HFFc6 (cell line): ENCODE data around the gene SLC16A12. TPM values are rescaled to one million over a fixed set of nuclear protein-coding genes. Genes with fewer than 3 reads are reported as not detected.
A peak's percentile ranks its signal among the peaks of the same experiment; 100 is the strongest.

Source experiments
- DNase-seq: peaks from one replicate; pipeline ENCODE4 v3.0.0-alpha.2; 2018
- H3K27ac Mint-ChIP-seq: 2 replicates; pipeline ENCODE4 v1.8.0; 2020; ENCODE audit warnings: mild to moderate bottlenecking, mixed read lengths
- H3K27me3 Mint-ChIP-seq: 2 replicates; pipeline ENCODE4 v1.8.0; 2021; ENCODE audit warnings: mild to moderate bottlenecking, moderate library complexity, mixed read lengths; ENCODE audit not compliant: insufficient read depth
- H3K36me3 Mint-ChIP-seq: 2 replicates; pipeline ENCODE4 v1.8.0; 2021; ENCODE audit warnings: low read depth, mixed read lengths
- H3K4me1 Mint-ChIP-seq: 2 replicates; pipeline ENCODE4 v1.8.0; 2020; ENCODE audit warnings: low read depth, mixed read lengths
- H3K4me3 Mint-ChIP-seq: 2 replicates; pipeline ENCODE4 v1.8.0; 2020; ENCODE audit warnings: mild to moderate bottlenecking, moderate library complexity, mixed read lengths
- H3K9me3 Mint-ChIP-seq: 2 replicates; pipeline ENCODE4 v1.8.0; 2020; ENCODE audit warnings: mild to moderate bottlenecking, mixed read lengths
- total RNA-seq, 6 experiments: library from RNA; stranded (reverse); fragmentation: NEBNext Ultra II Directional; extraction: Animal tissue kit (Norgen Biotek cat#: 25700); gene quantifications; 2 replicates in 1 of 6; 3 replicates in 5 of 6; pipeline ENCODE4 v1.2.3, GENCODE V29; 2021
- TF ChIP-seq, protein P1 (sequence below): fragments of 200-600 bp; sonication (generic); IDR thresholded peaks from 2 replicates; pipeline ENCODE4 v1.5.0; 2021; ENCODE audit warnings: antibody characterized with exemption, mild to moderate bottlenecking

SLC16A12 gene
- total RNA-seq, 6 experiments from 2014 or later: not detected

- peak overlapping the region; percentile 39; the same call in 1 of the 2 replicates for H3K4me3 Mint-ChIP-seq
Observed at GRCh38 chr10:89481662-89482061, 53.7 kb downstream of the SLC16A12 start.

DNA sequence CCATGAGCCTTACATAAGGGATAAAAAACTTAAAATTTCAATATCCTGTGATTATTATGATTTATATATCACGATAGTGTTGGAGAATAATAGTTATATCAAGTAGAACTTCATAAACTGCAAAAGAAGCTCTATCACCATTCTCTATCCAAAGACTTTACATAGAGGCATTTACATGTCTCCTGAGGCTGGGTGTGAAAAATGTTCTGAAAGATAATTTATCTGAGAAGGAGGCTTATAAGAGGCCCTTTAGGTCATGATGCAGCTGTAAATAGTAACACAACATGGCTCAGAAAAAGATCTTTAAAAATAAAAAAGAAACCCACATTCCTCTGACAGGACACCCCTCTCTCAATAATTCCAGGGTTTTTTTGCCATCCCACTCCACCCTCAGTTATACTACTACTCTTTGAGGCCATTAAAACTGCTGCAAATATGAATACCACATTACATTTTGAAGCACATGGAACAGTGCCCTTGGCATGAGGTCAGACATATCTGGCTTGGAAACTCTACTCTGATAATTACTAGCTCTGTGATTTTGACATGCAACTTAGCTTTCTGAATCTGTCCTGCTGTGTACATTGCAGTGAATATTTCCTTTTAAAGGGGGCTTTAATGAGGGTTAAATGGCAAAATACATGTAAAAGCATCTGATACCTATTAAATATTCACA lies 55.5 kb downstream of the SLC16A12 start:
- Mint-ChIP-seq H3K36me3 (no peaks in the 10 kb centered on the region), H3K4me3 (no peak overlapping the region), H3K27ac (no peak overlapping the region), H3K4me1 (peaks cover 57% of the 10 kb centered on the region), H3K9me3 (no peaks in the 10 kb centered on the region), H3K27me3 (no peaks in the 10 kb centered on the region)
- TF ChIP-seq, protein P1, sequence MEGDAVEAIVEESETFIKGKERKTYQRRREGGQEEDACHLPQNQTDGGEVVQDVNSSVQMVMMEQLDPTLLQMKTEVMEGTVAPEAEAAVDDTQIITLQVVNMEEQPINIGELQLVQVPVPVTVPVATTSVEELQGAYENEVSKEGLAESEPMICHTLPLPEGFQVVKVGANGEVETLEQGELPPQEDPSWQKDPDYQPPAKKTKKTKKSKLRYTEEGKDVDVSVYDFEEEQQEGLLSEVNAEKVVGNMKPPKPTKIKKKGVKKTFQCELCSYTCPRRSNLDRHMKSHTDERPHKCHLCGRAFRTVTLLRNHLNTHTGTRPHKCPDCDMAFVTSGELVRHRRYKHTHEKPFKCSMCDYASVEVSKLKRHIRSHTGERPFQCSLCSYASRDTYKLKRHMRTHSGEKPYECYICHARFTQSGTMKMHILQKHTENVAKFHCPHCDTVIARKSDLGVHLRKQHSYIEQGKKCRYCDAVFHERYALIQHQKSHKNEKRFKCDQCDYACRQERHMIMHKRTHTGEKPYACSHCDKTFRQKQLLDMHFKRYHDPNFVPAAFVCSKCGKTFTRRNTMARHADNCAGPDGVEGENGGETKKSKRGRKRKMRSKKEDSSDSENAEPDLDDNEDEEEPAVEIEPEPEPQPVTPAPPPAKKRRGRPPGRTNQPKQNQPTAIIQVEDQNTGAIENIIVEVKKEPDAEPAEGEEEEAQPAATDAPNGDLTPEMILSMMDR: no peak
- DNase-seq: no peak

More at GRCh38 chr10:89481662-89482061, 53.7 kb downstream of the SLC16A12 start:
- Mint-ChIP-seq H3K4me1 (peaks cover 47% of the 10 kb centered on the region), H3K27me3 (peaks cover 7% of the 10 kb centered on the region; the same call in 1 of the 2 replicates), H3K9me3 (no peaks in the 10 kb centered on the region), H3K36me3 (no peaks in the 10 kb centered on the region), H3K27ac (peak overlapping the region; percentile 82)
- TF ChIP-seq, protein P1: no peak
- DNase-seq: peak; percentile 73

DNA sequence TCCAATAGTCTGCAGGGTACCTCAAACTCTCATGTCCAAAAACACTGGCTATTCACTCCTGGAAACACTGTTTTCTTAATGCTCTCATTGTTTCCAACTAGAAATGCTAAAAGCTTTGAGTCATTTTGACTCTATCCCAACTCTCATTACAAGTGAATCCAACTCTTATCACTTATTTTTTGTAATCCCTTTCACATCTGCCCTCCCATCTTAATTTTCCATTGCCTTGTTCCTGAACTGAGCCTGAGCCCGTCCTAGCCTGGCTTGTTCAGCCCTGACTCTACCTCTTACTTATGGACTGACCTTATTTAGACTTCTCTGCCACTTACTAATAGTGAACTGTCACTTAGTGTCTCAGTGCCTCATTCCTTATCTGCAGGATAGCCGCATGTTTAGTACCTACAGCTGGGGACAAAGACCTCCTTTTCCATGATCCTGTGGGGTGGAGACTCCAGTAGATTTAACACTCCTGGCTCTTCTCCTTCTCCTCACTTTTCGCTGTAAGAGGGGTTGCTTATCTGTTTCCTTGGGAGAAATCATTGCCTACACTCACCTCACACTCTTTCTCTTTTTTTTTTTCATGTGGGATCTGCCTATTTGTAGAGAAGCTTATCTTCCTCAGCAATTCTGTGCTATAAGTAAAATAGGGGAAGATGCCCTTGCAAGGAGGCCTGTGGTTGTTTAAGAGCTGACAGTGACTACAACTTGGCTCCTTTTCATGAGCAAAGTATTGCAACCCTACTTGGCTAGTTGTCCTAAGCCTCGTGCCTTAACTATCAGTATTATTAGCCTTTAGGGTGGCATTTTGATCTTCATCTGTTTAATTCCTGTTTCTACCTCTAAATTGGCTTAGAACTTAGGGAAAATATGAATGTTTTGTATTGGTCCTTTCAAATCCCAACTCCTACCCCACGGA lies 56.4 kb downstream of the SLC16A12 start:
- H3K36me3 Mint-ChIP-seq: no peaks in the 10 kb centered on the region
- H3K4me1 Mint-ChIP-seq: peaks cover 57% of the 10 kb centered on the region
- H3K27me3 Mint-ChIP-seq: no peaks in the 10 kb centered on the region
- no peaks in the 10 kb centered on the region for H3K9me3 Mint-ChIP-seq
- DNase-seq: peak; percentile 20
- TF ChIP-seq, protein P1: no peak
- peak overlapping the region; percentile 25 for H3K27ac Mint-ChIP-seq
- H3K4me3 Mint-ChIP-seq: peak overlapping the region; percentile 8; the same call in 1 of the 2 replicates

DNA sequence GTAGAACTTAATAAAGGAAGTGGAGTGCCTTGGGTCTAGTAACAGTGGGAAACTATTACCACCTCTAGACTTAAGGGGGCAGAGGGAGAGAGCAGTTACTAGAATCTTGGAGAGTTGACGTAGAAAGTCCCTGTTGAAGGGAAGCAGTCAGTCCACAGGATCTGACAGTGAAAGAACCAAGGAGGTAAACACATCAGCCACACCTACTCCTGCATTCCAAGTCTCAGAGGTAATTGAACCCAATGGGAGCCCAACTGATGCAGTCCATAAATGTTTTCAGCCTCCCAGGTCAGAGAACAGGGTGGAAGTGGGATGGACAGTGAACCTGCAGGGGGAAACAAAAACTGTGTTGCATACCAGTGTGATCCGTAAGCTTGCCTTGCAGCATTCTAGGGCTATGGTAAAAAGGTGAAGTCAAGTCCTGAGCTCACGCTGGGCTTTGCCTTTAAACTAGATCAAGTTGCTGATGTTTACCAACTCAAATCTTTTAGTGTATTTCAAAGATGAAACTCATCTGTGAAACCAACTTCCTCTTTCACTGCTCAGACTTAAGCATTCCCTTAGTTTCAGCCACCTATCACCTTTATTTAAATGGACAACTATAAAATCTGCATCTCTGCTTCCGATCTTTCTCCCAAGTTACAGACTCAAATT lies 57.2 kb downstream of the SLC16A12 start:
- Mint-ChIP-seq H3K9me3 (no peaks in the 10 kb centered on the region), H3K27me3 (no peaks in the 10 kb centered on the region), H3K27ac (peak overlapping the region; percentile 25), H3K36me3 (no peaks in the 10 kb centered on the region), H3K4me3 (no peak overlapping the region; the same call in 1 of the 2 replicates), H3K4me1 (peaks cover 57% of the 10 kb centered on the region)
- TF ChIP-seq, protein P1: no peak
- no peak for DNase-seq

DNA sequence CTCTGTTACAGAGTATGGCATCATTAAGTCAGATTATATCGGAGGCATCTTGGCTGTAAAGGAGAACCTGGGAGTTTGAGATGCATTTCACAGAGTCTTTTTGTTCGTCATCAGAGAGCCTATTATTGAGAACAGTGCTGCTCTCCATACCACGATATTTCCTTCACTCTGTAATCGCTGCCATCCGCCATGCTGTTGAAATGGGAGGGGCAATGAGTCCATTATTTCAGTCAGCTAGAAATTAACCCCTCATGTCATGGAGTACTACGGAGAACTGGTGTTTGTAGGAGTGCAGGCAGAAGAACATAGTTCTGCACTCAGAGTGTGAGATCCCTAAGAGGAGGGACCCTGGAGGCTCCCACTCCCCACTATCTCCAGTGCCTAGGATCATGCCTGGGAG lies 59.2 kb downstream of the SLC16A12 start:
- Mint-ChIP-seq H3K4me1 (peaks cover 43% of the 10 kb centered on the region), H3K27me3 (no peaks in the 10 kb centered on the region), H3K9me3 (no peaks in the 10 kb centered on the region), H3K36me3 (no peaks in the 10 kb centered on the region), H3K27ac (no peak overlapping the region), H3K4me3 (no peak overlapping the region)
- TF ChIP-seq, protein P1: no peak
- no peak for DNase-seq
